NCI-H226 (cell line): Measurements from ENCODE around the gene FOXK2.
A peak's percentile ranks its signal among the peaks of the same experiment; 100 is the strongest.
"Not testable (repeated sequence)": the region's sequence is repeated elsewhere in the genome, so short reads cannot be mapped to it uniquely, and the experiment has no call there.

Source experiments
- DNase-seq: peaks from one replicate; pipeline ENCODE4 v3.0.0-alpha.2; 2015

FOXK2 gene

DNA sequence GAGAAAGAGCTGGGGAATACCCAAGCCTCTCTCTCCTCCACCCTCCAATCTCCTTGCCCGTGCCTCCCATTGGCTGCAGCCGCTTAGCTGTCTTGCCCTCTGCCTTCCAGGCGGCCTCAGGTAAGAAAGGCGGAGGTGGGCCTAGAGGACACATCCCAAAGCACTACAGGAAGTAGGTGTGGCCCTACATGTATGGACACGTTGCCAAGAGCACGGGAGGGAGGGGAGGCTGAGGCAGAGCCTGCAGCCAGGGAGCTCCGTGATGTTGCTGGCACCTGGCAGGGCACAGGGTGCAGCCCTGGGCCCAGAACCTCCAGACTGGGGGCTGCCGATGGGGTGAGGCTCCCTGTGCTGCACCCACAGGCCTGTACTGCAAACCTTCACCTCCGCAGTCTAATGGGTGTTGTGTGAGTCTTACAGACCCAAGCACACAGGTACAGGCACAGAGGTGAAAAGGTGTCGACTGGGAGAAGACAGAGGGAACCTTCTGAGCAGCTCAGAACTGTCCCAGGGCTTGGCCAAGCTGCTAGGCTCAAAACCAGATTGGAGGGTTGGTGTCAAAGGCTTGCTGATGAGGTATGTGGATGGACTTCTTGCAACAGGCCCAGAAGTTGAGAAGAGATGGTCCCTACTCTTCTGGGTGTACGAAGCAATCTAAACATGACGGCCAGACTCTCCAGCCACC lies 23.5 kb upstream of the FOXK2 start:
- no peak for DNase-seq

GRCh38 chr17:82496529-82497434 lies 22.8 kb upstream of the FOXK2 start:
- peak; percentile 90 for DNase-seq

DNA sequence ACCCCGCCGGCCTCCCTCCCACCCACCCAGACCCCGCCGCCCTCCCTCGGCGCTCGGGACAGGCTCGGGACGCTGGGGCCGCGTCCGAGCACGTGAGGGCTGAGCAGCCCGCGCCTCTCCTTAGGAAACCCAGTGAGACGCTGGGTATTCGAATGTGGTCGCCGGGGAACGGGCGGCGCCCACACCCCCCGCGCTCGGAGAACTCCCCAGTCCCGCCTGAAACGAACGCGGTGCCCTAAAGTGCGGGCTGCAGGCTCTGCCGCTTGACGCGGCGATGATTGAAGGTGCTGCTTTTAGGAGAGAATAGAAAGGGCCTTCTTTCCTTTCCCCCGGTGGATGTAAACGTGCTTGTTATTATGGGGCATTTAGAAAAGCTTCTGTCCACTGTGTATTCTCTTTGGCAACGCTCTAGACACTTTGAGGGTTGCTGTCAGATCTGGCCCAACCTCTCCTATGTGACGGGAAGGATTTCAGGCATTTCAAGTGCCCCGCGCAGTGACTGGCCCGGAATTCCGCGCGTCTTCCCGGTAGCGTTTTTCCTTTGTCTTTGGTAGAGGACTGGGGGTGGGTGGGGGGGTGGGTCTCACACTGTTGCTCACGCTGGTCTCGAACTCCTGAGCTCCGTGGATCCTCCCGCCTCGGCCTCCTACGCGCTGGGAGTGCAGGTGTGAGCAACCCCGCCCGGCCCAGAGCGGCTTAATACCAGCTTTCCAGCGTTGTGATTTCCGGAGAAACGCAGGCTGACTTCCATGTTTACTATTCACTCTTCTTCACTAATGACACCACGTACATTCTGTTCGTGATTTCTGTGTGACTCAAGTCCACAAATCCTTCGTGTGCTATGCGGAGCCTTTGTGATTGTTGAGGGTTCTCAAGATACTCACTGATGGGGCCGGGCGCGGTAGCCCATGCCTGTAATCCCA lies 21.8 kb upstream of the FOXK2 start:
- DNase-seq, result no peak

- DNase-seq, result no peak
Measured at GRCh38 chr17:82502207-82502606, 17.3 kb upstream of the FOXK2 start.

GRCh38 chr17:82503094-82503727 lies 16.3 kb upstream of the FOXK2 start:
- DNase-seq, result no peak

- no peak for DNase-seq
Measured at GRCh38 chr17:82503728-82504308, 15.7 kb upstream of the FOXK2 start.

- DNase-seq, result no peak
Measured at GRCh38 chr17:82505296-82505695, 14.2 kb upstream of the FOXK2 start.

DNA sequence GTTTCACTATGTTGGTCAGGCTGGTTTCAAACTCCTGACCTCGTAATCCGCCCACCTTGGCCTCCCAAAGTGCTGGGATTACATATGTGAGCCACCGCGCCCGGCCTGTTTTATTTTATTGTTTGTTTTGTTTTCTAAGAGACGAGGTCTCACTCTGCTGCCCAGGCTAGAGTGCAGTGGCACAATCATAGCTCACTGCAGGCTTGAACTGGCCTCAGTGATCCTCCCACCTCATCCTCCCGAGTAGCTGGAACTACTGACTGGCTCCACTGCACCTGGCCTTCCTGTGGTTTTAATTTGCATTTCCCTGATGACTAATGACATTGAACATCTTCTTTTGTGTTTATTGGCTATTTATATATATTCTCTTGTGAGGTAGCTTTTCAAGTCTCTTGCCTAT lies 13.1 kb upstream of the FOXK2 start:
- not testable (repeated sequence) for DNase-seq

GRCh38 chr17:82507631-82508175 lies 11.8 kb upstream of the FOXK2 start:
- no peak for DNase-seq

GRCh38 chr17:82511642-82512041 lies 7.9 kb upstream of the FOXK2 start:
- not testable (repeated sequence) for DNase-seq

- not testable (repeated sequence) for DNase-seq
Measured at GRCh38 chr17:82513864-82514263, 5.7 kb upstream of the FOXK2 start.

DNA sequence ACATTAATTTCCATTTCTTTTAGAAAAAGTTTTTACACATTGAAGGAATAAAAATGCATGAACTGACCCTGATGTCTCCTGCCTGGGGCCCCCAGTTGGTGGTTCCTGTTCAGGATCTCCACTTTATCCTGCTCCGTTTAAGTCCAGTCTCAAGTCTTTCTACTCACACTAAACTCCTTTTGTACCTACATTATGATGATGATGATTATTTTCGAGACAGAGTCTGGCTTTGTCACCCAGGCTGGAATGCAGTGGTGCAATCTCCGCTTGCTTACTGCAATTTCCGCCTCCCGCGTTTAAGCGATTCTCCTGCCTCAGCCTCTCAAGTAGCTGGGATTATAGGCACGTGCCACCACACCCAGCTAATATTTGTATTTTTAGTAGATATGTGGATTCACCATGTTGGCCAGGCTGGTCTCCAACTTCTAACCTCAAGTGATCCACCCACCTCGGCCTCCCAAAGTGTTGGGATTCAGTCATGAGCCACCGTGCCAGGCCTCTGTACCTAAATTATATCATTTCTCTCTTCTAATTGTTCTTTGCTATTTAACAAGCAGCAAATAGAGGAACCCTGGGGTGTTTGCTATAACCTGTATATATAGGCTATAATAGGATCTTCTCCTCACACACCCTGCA lies 2.2 kb upstream of the FOXK2 start:
- DNase-seq, result no peak

DNA sequence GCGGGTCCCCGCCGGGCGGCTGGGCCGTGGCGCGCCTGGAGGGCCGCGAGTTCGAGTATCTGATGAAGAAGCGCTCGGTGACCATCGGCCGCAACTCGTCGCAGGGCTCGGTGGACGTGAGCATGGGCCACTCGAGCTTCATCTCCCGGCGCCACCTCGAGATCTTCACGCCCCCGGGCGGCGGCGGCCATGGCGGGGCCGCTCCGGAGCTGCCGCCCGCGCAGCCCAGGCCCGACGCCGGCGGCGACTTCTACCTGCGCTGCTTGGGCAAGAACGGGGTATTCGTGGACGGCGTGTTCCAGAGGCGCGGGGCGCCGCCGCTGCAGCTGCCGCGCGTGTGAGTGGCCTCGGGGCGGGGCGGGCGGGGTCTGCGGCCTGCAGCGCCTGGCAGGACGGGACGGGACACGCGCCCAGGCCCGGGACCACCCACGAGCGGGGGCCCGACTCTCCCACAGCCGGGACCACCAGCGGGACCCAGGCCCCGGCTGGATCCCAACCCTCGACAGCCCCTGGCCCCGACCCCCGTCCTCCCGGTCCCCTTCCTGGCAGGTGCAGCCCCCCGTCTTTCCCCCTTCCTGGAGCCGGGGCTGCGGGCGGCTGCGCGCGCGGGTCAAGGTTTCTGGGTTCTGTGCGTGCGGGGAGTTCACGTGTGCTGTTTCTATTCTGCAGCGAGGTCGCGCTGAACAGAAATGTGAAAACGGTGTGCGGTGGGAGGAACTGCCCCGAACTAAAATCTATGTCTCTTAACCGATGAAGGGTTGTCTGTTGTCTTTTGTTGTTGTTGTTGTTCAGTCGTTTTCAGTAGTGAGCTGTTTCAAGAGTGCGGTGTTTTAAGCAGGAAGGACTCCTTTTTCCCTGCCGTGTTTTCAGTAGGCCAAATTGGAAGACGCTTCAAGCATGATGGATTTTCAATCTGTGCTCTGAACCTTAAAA lies 705 bp downstream of the FOXK2 start:
- no peak for DNase-seq

DNA sequence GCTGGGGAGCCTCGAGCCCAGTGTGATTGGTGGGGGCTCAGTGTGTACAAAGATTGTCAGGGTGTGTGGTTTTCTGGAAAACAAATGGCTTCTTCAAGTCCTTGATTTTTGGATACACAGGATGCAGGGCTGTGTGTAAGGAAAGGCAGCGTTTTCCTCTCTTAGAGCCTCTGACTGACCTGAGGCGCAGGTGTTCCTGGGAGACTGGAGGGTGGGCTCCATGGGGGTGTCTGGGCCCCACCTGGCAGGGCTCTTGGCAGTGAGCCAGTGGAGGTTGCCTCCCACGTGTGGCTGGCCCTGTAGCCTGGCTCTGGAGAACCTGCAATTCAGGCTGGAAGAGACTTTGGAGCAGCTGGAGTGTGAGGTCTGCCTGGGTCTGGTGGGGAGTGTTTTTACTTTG lies 5.0 kb downstream of the FOXK2 start:
- DNase-seq, result no peak

DNA sequence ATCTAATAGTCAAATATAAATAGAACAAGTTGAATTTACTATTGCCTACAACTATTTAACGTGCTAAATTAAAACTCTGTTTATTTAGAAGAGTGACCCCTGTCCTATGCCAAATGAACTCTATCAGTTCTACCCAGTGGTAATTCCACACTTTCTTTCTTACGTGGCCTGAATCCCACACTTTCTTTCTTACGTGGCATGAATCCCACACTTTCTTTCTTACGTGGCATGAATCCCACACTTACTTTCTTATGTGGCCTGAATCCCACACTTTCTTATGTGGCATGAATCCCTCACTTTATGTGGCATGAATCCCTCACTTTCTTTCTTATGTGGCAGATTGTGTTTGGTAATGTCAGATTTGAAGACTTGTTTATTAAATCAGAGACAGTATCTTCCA lies 6.2 kb downstream of the FOXK2 start:
- DNase-seq, result no peak

DNA sequence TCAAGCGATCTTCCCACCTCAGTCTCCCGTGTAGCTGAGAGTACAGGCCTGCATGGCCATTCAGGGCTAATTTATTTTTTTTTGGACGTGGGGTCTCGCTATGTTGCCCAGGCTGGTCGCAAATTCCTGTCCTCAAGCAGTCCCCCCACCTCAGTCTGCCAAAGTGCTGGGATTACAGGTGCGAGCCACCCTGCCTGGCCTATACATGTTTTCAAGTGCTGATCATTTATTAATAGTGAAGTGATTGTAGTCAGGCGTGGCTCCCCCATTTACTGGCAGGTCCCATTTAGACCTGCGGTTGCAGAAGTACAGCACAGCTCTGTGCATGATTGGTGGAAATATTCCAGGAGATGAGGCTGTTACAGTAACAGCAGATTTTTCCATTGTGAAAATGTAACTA lies 8.4 kb downstream of the FOXK2 start:
- no peak for DNase-seq

- no peak for DNase-seq
Measured at GRCh38 chr17:82528484-82529265, 9.1 kb downstream of the FOXK2 start.

DNA sequence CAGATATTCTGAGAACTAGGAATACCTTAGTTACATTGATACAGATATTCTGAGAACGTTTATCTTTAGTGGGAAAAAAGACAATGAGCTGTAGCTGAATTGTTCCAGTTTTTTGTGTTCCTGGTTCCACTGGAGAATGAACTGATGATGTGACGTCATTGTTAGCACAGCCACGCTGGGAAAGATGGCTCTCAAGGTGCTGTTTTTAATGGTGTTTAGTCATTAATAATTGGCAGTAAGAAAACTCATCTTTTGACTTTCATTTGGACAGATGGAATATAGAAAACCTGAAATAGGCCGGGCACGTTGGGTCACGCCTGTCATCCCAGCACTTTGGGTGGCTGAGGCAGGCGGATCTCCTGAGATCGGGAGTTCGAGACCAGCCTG lies 10.4 kb downstream of the FOXK2 start:
- no peak for DNase-seq

- DNase-seq, result peak; percentile 41
Measured at GRCh38 chr17:82531431-82531881, 11.9 kb downstream of the FOXK2 start.
